ENCODE results near the gene LCN6.

LCN6 gene

GRCh38 chr9:136776947-136777346 is 28.6 kb upstream of the LCN6 start:
- no peak overlapping the region for H3K4me3 ChIP-seq (replicated peaks; ENCODE audit: low read depth, low read length)
- TF ChIP-seq CTCF (IDR thresholded peaks at IDR 0.05; ENCODE audit: low read length, missing control alignments): no peak
- DNase-seq (ENCODE audit: low read depth): no peak

- H3K4me3 ChIP-seq (replicated peaks; ENCODE audit: low read depth, low read length): no peak overlapping the region
- DNase-seq (ENCODE audit: low read depth): no peak
- TF ChIP-seq CTCF (IDR thresholded peaks at IDR 0.05; ENCODE audit: low read length, missing control alignments): no peak
These were observed 26.9 kb upstream of the LCN6 start for GRCh38 chr9:136775191-136775590.

- H3K4me3 ChIP-seq (replicated peaks; ENCODE audit: low read depth, low read length): no peak overlapping the region
- no peak for DNase-seq (ENCODE audit: low read depth)
- TF ChIP-seq CTCF (IDR thresholded peaks at IDR 0.05; ENCODE audit: low read length, missing control alignments): no peak
These were observed 26.2 kb upstream of the LCN6 start for GRCh38 chr9:136774416-136775045.

GRCh38 chr9:136773386-136774044 is 25.2 kb upstream of the LCN6 start:
- no peak for DNase-seq (ENCODE audit: low read depth)
- no peak overlapping the region for H3K4me3 ChIP-seq (replicated peaks; ENCODE audit: low read depth, low read length)
- TF ChIP-seq CTCF (IDR thresholded peaks at IDR 0.05; ENCODE audit: low read length, missing control alignments): no peak

GRCh38 chr9:136771907-136772415 is 23.6 kb upstream of the LCN6 start:
- TF ChIP-seq CTCF (IDR thresholded peaks at IDR 0.05; ENCODE audit: low read length, missing control alignments): no peak
- H3K4me3 ChIP-seq (replicated peaks; ENCODE audit: low read depth, low read length): no peak overlapping the region
- no peak for DNase-seq (ENCODE audit: low read depth)

GRCh38 chr9:136769710-136770191 is 21.4 kb upstream of the LCN6 start:
- DNase-seq (ENCODE audit: low read depth): no peak
- peak; percentile 55 for TF ChIP-seq CTCF (IDR thresholded peaks at IDR 0.05; ENCODE audit: low read length, missing control alignments)
- no peak overlapping the region for H3K4me3 ChIP-seq (replicated peaks; ENCODE audit: low read depth, low read length)

Data from fibroblast of pulmonary artery (primary cell).